NCI-H2107 treated with DMSO at 0.1 percent for 48 hours (cell line): ENCODE results near the gene TTC39B.

Source experiments
- DNase-seq: peaks from one replicate; lab custom pipeline; 2025; ENCODE audit not compliant: unreplicated experiment; lab: John Stamatoyannopoulos, UW

TTC39B gene

GRCh38 chr9:15305470-15305869 is 1.5 kb downstream of the TTC39B start:
- no peak for DNase-seq

- no peak for DNase-seq
Measured at GRCh38 chr9:15304632-15305031, 2.4 kb downstream of the TTC39B start.

- DNase-seq = no peak
Measured at GRCh38 chr9:15300218-15300617, 6.8 kb downstream of the TTC39B start.

GRCh38 chr9:15299374-15299939 is 7.6 kb downstream of the TTC39B start:
- no peak for DNase-seq

GRCh38 chr9:15298362-15298761 is 8.7 kb downstream of the TTC39B start:
- no peak for DNase-seq

GRCh38 chr9:15295761-15296405 is 11.1 kb downstream of the TTC39B start:
- DNase-seq = peak; percentile 43

GRCh38 chr9:15294604-15295003 is 12.4 kb downstream of the TTC39B start:
- no peak for DNase-seq

- DNase-seq = no peak
Measured at GRCh38 chr9:15293804-15294316, 13.2 kb downstream of the TTC39B start.

GRCh38 chr9:15293084-15293483 is 13.9 kb downstream of the TTC39B start:
- DNase-seq = no peak

GRCh38 chr9:15289603-15290002 is 17.4 kb downstream of the TTC39B start:
- DNase-seq = no peak

GRCh38 chr9:15287309-15287708 is 19.7 kb downstream of the TTC39B start:
- no peak for DNase-seq

GRCh38 chr9:15286161-15286821 is 20.7 kb downstream of the TTC39B start:
- no peak for DNase-seq

GRCh38 chr9:15282567-15283285 is 24.3 kb downstream of the TTC39B start:
- DNase-seq = no peak

GRCh38 chr9:15280647-15281046 is 26.4 kb downstream of the TTC39B start:
- DNase-seq = no peak

- DNase-seq = no peak
Measured at GRCh38 chr9:15278839-15279238, 28.2 kb downstream of the TTC39B start.

GRCh38 chr9:15278091-15278687 is 28.8 kb downstream of the TTC39B start:
- no peak for DNase-seq

GRCh38 chr9:15277400-15278090 is 29.5 kb downstream of the TTC39B start:
- peak; percentile 11 for DNase-seq

- no peak for DNase-seq
Measured at GRCh38 chr9:15276328-15276938, 30.6 kb downstream of the TTC39B start.

- peak; percentile 20 for DNase-seq
Measured at GRCh38 chr9:15274425-15274824, 32.6 kb downstream of the TTC39B start.

GRCh38 chr9:15272377-15272928 is 34.6 kb downstream of the TTC39B start:
- peak; percentile 55 for DNase-seq
